Activated CD4-positive, alpha-beta T cell treated with anti-CD3 and anti-CD28 coated beads, Interleukin-2, amount 50 U/mL, for 48 hours (primary cell): ENCODE results near the gene ZBTB34.

ENCODE experiments used
- DNase-seq, 2 experiments: peaks; one replicate each; pipeline ENCODE4 v3.0.0-alpha.2; 2020

Gene ZBTB34

DNA sequence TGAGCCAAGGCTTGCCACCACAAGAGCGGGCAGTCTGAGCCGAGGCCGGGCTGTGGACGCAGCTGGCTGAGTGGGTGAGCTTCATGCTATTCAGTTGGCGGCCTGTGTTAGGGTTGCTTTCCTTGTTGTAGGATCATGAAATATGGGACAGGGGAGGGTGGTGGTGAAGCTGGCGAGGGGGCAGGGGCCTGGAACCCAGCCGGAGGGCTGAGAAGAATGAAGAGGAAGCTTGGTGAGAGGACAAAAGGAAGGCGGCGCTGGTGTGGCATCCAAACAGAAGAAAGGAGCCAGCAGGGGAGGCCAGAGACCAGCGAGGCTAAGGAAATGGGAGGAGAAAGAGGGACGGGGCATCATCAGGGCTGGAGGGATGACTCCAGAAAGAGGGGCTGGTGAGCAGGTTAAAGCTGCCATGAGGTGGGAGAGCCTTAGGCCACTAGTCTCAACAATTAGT is 72.5 kb downstream of the ZBTB34 start:
- DNase-seq, result no peak

DNA sequence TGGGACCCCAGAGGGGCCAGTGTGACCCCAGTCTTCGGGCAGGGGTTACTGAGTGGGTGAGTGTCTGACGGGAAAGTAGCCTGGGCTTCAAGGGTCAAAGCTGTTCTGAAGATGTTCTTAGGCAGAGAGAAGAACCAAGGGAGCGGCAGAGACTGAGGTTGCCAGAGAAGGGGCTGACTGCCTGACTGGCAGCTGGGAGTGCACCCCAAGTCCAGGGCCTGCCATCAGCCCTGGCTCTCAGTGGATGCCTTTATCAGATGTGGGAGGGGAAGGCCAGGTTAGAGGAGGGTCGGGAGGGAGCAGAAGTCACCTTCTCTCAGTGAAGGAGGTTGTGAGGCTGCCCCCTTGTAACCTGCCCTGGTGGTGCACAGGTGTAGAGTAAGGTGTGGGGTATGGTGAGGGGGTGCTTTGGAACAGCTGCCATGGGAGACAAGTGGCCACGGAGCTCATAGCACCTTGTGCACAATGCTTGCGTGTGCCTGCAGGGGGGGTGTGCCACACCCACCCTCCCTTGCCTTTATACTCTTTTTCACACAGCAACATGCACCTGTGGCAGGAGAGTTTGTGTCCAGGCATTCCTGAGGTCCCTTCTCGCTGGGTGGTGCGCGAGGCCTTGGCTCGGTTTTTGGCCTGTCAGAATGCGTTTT is 73.0 kb downstream of the ZBTB34 start:
- DNase-seq, result no peak

DNA sequence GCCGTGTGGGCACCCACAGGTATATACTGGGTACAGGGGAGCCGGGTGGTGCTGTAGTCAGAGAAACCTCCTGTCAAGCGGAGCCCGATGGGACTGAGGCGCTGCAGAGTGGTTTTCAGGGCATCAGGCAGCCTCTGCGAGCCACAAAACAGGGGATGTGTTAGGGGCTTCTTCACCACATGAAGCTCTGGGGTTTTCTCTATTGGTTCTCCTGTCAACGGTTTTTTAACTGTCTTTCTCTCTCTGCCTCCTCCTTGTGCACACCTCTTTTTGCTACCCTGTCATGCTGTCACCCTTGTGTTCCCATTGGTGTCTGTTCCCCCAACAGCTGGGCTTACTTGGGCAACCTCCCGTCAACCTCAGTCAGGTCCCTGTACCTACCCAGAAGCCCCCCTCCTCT is 74.0 kb downstream of the ZBTB34 start:
- DNase-seq, result no peak
